Ovary (tissue), 9 donors: ENCODE results near the gene SMIM43. TPM values are rescaled to one million over a fixed set of nuclear protein-coding genes. Genes with fewer than 3 reads are reported as not detected.

Experiments
- DNase-seq, 5 donors: peaks; one replicate each; pipeline ENCODE4 v3.0.0-alpha.2; 2019 to 2020
- H3K27ac ChIP-seq, 2 donors: fragments of 200-600 bp; one replicate each; pipeline versions ENCODE4 v1.5.1 to v1.8.0; 2019 to 2022
- H3K27me3 ChIP-seq: fragments of 200-600 bp; one replicate; pipeline ENCODE4 v1.8.0; 2022
- H3K36me3 ChIP-seq: fragments of 200-600 bp; sonication (generic); one replicate; pipeline ENCODE4 v1.5.1; 2019
- H3K4me1 ChIP-seq: one replicate; pipeline ENCODE4 v1.8.1; 2013; ENCODE audit warnings: mild to moderate bottlenecking, moderate library complexity; ENCODE audit not compliant: insufficient read depth
- H3K4me3 ChIP-seq: fragments of 200-600 bp; sonication (generic); one replicate; pipeline ENCODE4 v1.5.1; 2017
- H3K9me3 ChIP-seq, 2 donors: fragments of 200-600 bp in 1 of 2; sonication (generic) in 1 of 2; one replicate each; pipeline versions ENCODE4 v1.5.1 to v1.8.1; 2013 to 2019; ENCODE audit warnings: mild to moderate bottlenecking in 1 of 2, moderate library complexity in 1 of 2
- CTCF ChIP-seq, 3 donors: fragments of 450-650 bp in 2 of 3; fragments of 200-600 bp in 1 of 3; IDR thresholded peaks; one replicate each; pipeline versions ENCODE4 v1.5.1 to v1.8.0; 2016 to 2022; ENCODE audit warnings: antibody characterized with exemption in 3 of 3, mild to moderate bottlenecking in 1 of 3
- EP300 ChIP-seq: sonication (generic); formaldehyde crosslinking; IDR thresholded peaks from one replicate; pipeline ENCODE4 v1.6.1; 2017; ENCODE audit warnings: antibody characterized with exemption
- POLR2A ChIP-seq: fragments of 450-650 bp; IDR thresholded peaks from one replicate; pipeline ENCODE4 v1.6.1; 2017; ENCODE audit warnings: antibody characterized with exemption, mild to moderate bottlenecking, moderate library complexity
- WGBS, 3 donors: extraction: QIAGEN DNeasy Blood & Tissue Kit in 1 of 3; methylation state at CpG; one replicate each; pipeline versions ENCODE4 v1.1.5 to v1.1.7; 2013 to 2017; 5-methylcytosine and 5-hydroxymethylcytosine counted together
- intact Hi-C, 4 donors: fragments of 100-400 bp; cut with DNase I; formaldehyde crosslinking; loops; one replicate each; pipeline versions ENCODE4 v1.11.0 to v1.15.1; 2022 to 2023
- polyA plus RNA-seq, 2 donors: library from polyadenylated mRNA; stranded (reverse); fragments of 200-250 nt in 1 of 2; fragments of 350-450 nt in 1 of 2; fragmentation: Illumina TruSeq in 1 of 2; extraction: RNeasy Lipid Tissue Mini Kit (QIAGEN cat#74804) in 1 of 2; gene quantifications; one replicate each; pipeline ENCODE4 v1.2.3, GENCODE V29; 2013 to 2014
- total RNA-seq, 7 donors: library from RNA; depleted of rRNA in 2 of 7; stranded (reverse); fragments of >200 nt in 2 of 7; fragmentation: NEBNext Ultra II Directional in 3 of 7; extraction: Animal tissue kit (Norgen Biotek cat#: 25700) in 3 of 7; gene quantifications; one replicate each; pipeline versions ENCODE4 v1.1.0 to v1.2.4, GENCODE V29; 2016 to 2023
- donor health status: DM: no; HTN: no; CAD: no; lungs with moderate emphysema.
- donor health status: DM: no; HTN: no; CAD: no.
- donor health status: Bipolar disorder and iron deficiency.
- donor health status: DM: yes; HTN: yes; CAD: no.
- donor health status: DM: no; HTN: no; CAD: no.
- donor health status: DM: yes; HTN: yes; CAD: no.

Gene SMIM43
- total and polyA plus RNA-seq, 9 donors = 0.11 to 0.40 (median 0.25) TPM; not detected in 5

GRCh38 chr4:121790976-121791375, 26.0 kb upstream of the SMIM43 start:
- Histone ChIP-seq H3K4me1 (no peaks in the 10 kb centered on the region), H3K36me3 (no peaks in the 10 kb centered on the region), H3K27me3 (no peaks in the 10 kb centered on the region), H3K4me3 (no peak overlapping the region), H3K27ac (no peak overlapping the region), H3K9me3 (no peaks in the 10 kb centered on the region)
- intact Hi-C loops = no loop called here
- TF ChIP-seq CTCF (IDR thresholded peaks at IDR 0.05) (no peak), POLR2A (no peak), EP300 (no peak)
- no peak for DNase-seq

GRCh38 chr4:121789960-121790829, 25.2 kb upstream of the SMIM43 start:
- Histone ChIP-seq H3K4me3 (no peak overlapping the region), H3K36me3 (no peaks in the 10 kb centered on the region), H3K27me3 (no peaks in the 10 kb centered on the region), H3K9me3 (no peaks in the 10 kb centered on the region), H3K4me1 (no peaks in the 10 kb centered on the region), H3K27ac (no peak overlapping the region)
- no peak for TF ChIP-seq EP300
- TF ChIP-seq CTCF (IDR thresholded peaks at IDR 0.05) = no peak
- no peak for TF ChIP-seq POLR2A
- 51 to 56% (median 54%) methylated on average over 3 of the region's 3 CpGs for WGBS, 3 donors
- no peak for DNase-seq
- intact Hi-C loops = no loop called here

GRCh38 chr4:121789455-121789854, 24.5 kb upstream of the SMIM43 start:
- 10 to 20% (median 17%) methylated on average over 1 of the region's 1 CpG for WGBS, 3 donors

GRCh38 chr4:121788896-121789295, 23.9 kb upstream of the SMIM43 start:
- intact Hi-C loops = no loop called here
- Histone ChIP-seq H3K4me3 (no peak overlapping the region), H3K27me3 (no peaks in the 10 kb centered on the region), H3K4me1 (no peaks in the 10 kb centered on the region), H3K36me3 (no peaks in the 10 kb centered on the region), H3K9me3 (no peaks in the 10 kb centered on the region), H3K27ac (no peak overlapping the region)
- 84 to 92% (median 87%) methylated on average over 2 of the region's 2 CpGs for WGBS, 3 donors
- no peak for DNase-seq
- TF ChIP-seq CTCF (IDR thresholded peaks at IDR 0.05) (no peak), POLR2A (no peak), EP300 (no peak)

More at GRCh38 chr4:121789455-121789854, 24.5 kb upstream of the SMIM43 start:
- TF ChIP-seq CTCF (IDR thresholded peaks at IDR 0.05) (no peak), POLR2A (no peak), EP300 (no peak)
- Histone ChIP-seq H3K9me3 (no peaks in the 10 kb centered on the region), H3K4me3 (no peak overlapping the region), H3K36me3 (no peaks in the 10 kb centered on the region), H3K27ac (no peak overlapping the region), H3K27me3 (no peaks in the 10 kb centered on the region), H3K4me1 (no peaks in the 10 kb centered on the region)
- intact Hi-C loops = no loop called here
- DNase-seq = no peak
